GM19239 (cell line): Measurements from ENCODE around the gene SLC9A9.
A peak's percentile ranks its signal among the peaks of the same experiment; 100 is the strongest.

Experiments used
- DNase-seq: peaks from one replicate; pipeline ENCODE4 v3.0.0; 2011; ENCODE audit warnings: low spot score; ENCODE audit not compliant: insufficient read length
- FAIRE-seq: peaks from 2 replicates; lab custom pipeline; 2011; peaks lifted over from hg19 to GRCh38; lab: Jason Lieb, UNC

The SLC9A9 gene

GRCh38 chr3:143321058-143321769, 527.1 kb downstream of the SLC9A9 start:
- no peak for DNase-seq
- FAIRE-seq: peak; percentile 42

DNA sequence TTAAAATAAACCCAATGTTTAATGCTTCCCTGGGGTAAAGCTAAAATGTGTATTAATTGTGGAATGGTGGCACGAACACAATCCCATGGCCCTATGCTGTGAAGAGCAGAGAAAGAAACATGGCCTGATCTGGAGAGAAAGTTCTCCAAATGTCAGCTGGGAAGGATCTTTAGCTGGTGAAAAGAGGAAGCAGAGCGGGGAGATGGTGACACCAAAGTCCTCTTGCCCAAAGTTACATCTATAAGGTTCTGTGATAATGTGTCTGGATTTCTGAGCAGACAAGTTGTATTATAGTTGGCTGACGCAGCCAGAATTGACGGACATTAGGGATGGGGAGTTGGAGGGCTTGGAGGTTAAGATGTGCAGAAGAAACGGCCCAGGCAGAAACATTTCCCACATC, 532.5 kb downstream of the SLC9A9 start:
- DNase-seq (no peak), FAIRE-seq (no peak)

DNA sequence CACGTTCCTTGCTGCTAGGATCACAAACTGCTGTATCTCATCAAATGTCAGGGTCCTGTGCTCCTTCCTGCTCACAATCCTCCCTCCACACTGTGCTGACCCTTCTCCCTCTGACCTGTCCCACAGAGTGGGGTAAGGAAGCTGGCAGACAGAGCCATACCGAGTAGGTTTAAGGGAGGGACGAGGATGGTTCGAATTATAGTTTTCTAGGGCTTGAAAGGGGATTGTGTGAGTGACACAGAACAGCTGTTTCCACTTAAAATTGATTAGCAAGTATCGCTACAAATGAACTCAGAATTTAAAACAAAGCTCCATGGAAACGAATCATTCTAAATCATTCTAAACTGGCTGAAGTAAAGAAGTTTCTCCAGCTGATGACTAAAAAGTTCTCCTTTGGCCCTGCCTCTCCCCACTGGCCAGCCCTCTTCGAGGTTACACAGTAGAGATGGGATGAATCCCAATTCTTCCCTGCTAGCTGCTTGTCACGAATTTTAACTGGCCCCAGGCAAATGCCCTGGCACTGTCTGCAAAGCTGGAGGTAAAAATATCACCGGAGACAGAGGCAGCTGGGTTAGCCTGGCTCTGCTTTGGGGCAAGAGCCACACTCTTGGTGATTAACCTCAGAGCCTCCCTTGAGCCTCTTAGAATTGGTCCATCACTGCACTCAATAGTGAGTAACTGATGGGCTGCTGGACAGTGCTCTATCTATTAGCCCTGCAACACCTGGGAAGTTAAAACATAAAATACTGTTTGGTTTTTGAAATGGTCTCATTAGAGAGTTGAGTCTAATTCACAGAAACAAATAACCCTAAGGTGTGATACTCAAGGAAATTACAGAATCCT, 533.8 kb downstream of the SLC9A9 start:
- no peak for DNase-seq
- no peak for FAIRE-seq

DNA sequence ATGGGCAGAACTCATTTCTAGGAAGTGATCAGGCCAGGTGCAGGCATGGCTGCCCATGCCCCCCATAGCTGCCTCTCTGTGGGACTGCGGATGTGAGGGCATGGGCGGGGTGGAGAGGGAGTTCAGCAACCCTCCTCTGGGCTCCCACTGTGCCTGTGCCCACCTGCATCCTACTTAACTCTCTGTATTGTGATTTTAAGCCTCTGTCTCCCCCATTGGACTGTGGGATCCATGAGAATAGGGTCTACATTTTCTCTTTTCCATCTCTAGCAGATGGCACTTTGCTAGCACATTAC, 534.4 kb downstream of the SLC9A9 start:
- DNase-seq (no peak), FAIRE-seq (no peak)

- FAIRE-seq (no peak), DNase-seq (no peak)
Observed at GRCh38 chr3:143313025-143313892, 535.0 kb downstream of the SLC9A9 start.

- FAIRE-seq (no peak), DNase-seq (no peak)
Observed at GRCh38 chr3:143311096-143311495, 537.2 kb downstream of the SLC9A9 start.

GRCh38 chr3:143309705-143310104, 538.6 kb downstream of the SLC9A9 start:
- no peak for FAIRE-seq
- no peak for DNase-seq

DNA sequence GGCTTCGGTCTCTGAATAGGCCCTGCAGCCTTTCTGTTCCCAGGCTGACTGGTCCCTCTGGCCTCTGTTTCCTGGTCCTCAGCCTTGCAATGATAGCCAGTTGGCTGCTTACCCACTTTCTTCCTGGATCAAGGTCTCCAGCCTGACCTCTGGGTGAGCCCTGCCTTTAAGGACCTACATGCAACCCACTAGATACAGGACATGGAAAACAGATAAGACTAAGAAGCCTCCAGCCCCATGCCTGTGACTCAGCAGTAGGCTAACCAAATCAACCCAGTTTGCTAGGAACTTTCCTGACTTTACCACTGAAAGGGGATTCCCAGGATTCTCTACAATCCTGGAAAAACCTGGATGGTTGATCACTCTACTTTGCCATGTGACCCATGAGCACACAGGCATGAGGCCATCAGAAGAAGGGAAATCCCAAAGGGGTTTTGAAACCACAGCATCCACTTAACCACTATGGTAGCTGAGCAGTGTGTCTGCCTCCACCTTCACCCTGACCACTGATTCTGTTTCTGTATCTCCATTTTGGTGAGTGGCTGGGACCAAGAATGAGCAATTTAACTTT, 540.6 kb downstream of the SLC9A9 start:
- no peak for DNase-seq
- no peak for FAIRE-seq

GRCh38 chr3:143306407-143306806, 541.9 kb downstream of the SLC9A9 start:
- no peak for FAIRE-seq
- DNase-seq: no peak

DNA sequence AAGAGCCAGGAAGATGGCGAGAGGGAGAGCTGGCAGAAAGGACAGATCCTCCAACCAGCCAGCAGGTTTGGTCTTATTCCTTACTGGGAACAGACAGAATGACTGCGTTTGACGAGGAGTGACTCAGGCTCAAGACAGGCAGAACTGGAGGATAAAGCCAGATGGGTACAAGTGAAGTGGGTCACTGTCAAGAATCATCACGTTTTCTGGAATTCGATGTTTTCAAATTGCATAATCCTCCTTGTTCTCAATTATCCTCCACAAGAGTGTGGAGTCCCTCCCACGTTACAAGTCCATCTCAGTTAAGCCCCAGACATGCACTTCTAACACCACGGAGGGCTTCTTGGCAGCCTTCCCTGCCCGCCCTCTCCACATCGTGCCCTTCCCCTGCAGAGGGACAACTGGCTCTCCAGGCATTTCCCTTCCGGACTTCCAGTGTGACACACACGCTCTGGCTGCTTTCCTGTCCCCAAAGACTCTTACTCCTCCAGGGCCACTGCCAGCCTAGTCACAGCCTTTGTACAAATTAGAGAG, 545.6 kb downstream of the SLC9A9 start:
- FAIRE-seq: no peak
- no peak for DNase-seq

- FAIRE-seq (no peak), DNase-seq (no peak)
Observed at GRCh38 chr3:143301031-143301901, 547.0 kb downstream of the SLC9A9 start.

GRCh38 chr3:143298886-143299535, 549.3 kb downstream of the SLC9A9 start:
- FAIRE-seq (no peak), DNase-seq (no peak)

GRCh38 chr3:143298380-143298779, 549.9 kb downstream of the SLC9A9 start:
- FAIRE-seq (no peak), DNase-seq (no peak)

- FAIRE-seq: peak; percentile 28
Observed at GRCh38 chr3:143295201-143296080, 552.8 kb downstream of the SLC9A9 start.

DNA sequence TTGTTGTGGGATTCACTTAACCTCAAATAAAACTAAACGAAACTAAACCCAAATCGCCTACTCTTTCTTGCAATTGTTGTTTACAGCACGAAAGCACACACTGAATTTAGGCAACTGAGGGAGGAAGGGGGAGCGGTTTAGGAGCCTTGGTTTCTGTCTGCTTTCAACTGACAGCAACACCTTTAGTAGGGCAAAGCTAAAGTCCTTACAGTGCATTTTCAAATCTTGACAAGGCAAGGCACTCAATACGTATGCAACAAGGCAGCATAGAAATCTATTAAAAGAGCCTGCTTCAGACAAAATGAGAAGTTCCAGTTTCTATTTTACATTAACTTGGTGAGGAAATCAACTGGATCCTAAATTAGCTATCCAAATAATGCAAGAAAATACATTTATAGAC, 554.1 kb downstream of the SLC9A9 start:
- DNase-seq: no peak
- FAIRE-seq: peak; percentile 51

More at GRCh38 chr3:143295201-143296080, 552.8 kb downstream of the SLC9A9 start:
- no peak for DNase-seq

DNA sequence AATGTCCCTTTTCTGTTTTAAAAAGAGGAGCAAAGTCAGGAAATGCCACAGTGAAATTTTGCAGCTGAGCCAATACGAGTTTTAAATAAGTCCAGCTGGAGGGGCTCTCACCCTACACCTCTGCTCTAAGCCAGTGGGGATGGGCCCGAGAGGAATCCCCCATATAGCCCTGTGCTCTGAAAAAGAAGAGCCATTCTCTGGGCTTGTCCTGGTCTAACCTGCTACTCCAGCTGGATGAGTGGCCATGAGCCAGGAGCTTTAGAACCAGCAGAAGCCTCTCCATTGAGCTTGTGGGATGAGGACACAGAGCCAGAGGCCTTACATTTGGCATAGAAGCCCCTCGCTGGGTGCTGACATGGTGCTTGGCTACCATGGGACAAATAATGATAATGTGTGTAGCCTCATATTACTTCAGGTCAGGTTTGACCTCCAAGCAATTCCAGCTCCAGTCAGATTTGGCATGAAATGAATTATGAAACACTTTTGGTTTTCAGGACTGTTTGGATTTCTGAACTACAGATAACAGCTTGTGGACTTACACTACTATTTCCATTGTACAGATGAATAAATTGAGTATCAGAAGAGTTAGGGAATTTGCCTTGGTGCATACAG, 556.3 kb downstream of the SLC9A9 start:
- DNase-seq (no peak), FAIRE-seq (no peak)

DNA sequence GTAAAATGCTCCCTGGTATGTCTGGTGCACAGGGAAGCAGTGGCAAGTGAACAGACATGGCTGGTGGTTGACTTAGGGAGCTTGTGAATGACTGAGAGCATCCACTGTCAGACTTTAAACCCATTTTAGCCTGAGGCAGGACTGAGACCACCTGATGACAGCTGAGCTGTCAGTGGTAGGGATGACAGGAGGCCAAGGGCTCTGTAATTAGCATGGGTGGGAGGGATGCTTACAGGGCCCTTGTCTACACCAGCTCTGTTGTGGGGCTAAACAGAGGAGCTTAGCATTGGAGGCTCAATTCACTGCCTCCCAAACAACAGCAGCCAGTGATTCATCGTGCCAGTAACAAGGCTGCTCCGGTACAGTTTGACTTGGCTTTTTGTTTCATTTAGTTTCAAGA, 559.3 kb downstream of the SLC9A9 start:
- FAIRE-seq: no peak
- DNase-seq: no peak
